Uterus (tissue), 2 donors: ENCODE data around the gene ATG16L2.

Experiments
- CTCF ChIP-seq, 4 experiments: fragments of 200-600 bp in 2 of 4; fragments of 450-650 bp in 2 of 4; sonication (generic) in 2 of 4; IDR thresholded peaks; one replicate each; pipeline ENCODE4 v1.5.1; 2016 to 2019; ENCODE audit warnings: antibody characterized with exemption in 4 of 4, mild to moderate bottlenecking in 2 of 4, moderate library complexity in 1 of 4
- POLR2A ChIP-seq, 2 donors: fragments of 450-650 bp; IDR thresholded peaks; one replicate each; pipeline ENCODE4 v1.6.1; 2016; ENCODE audit warnings: antibody characterized with exemption in 2 of 2, mild to moderate bottlenecking in 1 of 2, moderate library complexity in 1 of 2

GRCh38 chr11:72820439-72821139 lies 6.4 kb downstream of the ATG16L2 start:
- TF ChIP-seq CTCF (IDR thresholded peaks at IDR 0.05) = no peak
- TF ChIP-seq POLR2A (IDR thresholded peaks at IDR 0.05) = no peak
